ENCODE measurements around the gene IGFBP2.

GRCh38 chr2:216661639-216662375 is 28.6 kb downstream of the IGFBP2 start:
- TF ChIP-seq REST (IDR thresholded peaks at IDR 0.05; ENCODE audit: low read depth, low read length) (no peak), MAX (IDR thresholded peaks at IDR 0.05; ENCODE audit: low read depth) (no peak), PBX3 (IDR thresholded peaks at IDR 0.05) (no peak), RFX5 (IDR thresholded peaks at IDR 0.05; ENCODE audit: low read length) (no peak), CTCF (IDR thresholded peaks at IDR 0.05) (peak; percentile 36)
